DMS153 treated with DMSO at 0.1 percent for 48 hours (cell line): Measurements from ENCODE around the gene PEDS1.
"Not testable (repeated sequence)": the region's sequence is repeated elsewhere in the genome, so short reads cannot be mapped to it uniquely, and the experiment has no call there.

Experiments used
- DNase-seq: peaks from one replicate; lab custom pipeline; 2025; ENCODE audit not compliant: unreplicated experiment; lab: John Stamatoyannopoulos, UW

The PEDS1 gene

DNA sequence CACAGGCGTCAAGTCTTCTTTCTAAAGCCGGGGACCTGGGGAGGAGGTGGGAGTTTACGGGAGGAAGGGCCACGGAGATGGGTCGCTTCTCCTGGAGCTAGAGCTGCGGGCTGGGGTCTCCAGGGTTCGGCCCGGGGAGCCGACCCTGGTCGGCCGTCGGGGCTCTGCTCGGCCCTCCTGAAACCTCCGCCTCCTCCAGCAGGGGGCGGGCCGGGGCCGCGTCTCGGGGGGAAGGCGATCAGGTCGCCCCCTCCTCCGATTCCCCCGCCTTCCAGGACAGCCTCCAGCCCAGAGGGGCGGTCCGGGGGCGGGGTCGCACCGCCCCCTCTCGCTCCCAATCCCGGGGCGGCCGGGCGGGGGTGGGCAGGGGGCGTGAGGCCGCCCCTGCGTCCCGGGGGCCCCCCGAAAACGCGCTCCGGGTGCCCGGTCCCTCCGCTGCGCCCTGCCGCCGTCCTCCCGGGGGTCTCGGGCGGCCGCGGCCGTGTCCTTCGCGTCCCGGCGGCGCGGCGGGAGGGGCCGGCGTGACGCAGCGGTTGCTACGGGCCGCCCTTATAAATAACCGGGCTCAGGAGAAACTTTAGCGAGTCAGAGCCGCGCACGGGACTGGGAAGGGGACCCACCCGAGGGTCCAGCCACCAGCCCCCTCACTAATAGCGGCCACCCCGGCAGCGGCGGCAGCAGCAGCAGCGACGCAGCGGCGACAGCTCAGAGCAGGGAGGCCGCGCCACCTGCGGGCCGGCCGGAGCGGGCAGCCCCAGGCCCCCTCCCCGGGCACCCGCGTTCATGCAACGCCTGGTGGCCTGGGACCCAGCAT lies 36.9 kb upstream of the PEDS1 start, which contains the start of gene CEBPB:
TSS of gene CEBPB (plus strand) at position 580 of the 814 bp plus-strand sequence. CDS start at position 784, 204 bp downstream.
- peak; percentile 45 for DNase-seq

DNA sequence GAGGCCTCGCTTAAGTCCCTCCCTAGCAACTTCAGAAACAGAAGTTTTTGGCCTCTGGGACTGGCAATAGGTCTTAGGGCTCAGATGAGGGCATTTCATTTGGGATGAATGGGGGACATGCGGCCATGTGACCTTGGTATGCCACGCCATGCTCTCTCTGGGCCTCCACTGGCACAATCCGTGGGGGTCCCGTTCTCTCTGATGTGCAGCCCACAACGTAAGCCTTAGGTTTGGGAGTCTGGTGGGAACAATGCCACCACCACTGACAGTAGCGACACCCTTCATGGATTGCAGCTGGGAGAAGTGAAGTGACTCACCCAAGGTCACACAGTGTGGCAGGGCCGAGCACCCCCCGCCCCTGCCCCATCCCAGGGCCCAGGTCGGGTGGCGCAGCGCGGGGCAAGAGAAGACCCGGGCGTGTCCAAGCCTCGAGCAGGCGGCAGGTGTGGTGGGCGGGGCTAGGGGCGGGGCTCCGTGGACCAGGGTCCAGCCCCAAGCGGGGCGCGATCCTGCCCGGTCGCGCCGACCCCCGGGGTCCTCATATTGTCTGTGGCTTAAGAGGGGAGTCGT lies 36.2 kb upstream of the PEDS1 start:
- DNase-seq, result no peak

DNA sequence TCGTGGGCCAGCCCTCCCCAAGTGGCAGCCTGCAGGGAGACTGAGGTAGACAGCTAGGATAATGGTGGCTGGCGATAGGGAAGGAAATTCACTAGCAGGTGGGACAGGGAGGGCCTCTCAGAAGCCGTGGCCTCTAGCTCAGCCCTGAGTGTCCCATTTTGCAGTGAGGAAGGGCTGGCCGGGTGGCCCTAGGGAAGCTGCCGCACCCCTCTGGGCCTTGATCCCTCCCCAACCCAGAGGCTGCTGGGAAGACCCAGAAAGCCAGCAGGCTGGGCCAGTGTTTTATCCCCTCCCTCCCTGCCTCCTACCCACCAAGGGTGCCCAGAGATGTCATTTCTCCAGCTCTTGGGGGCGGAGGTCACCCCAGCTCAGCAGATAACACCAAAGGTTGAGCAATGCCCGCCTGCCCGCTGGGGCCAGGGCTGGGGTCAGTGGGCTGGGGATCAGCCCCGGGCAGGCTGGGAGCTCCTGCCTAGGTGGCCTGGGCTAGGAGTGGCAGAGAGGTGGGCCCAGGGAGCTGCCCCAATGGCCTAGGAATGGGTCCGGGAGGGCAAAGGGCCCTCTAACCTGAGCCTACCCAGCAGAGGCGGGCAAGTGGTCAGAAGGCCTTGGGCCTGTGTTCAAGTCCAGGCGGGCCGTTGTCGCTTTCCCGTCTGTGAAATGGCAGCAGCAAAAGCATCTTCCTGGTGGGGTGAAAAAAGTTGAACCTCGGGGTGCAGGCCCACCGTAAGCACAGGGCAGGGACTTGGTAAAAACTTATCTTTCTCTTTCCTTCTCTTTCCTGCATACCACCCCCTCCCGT lies 35.6 kb upstream of the PEDS1 start:
- DNase-seq, result no peak

- no peak for DNase-seq
These were observed 34.8 kb upstream of the PEDS1 start for GRCh38 chr20:50188287-50188688.

DNA sequence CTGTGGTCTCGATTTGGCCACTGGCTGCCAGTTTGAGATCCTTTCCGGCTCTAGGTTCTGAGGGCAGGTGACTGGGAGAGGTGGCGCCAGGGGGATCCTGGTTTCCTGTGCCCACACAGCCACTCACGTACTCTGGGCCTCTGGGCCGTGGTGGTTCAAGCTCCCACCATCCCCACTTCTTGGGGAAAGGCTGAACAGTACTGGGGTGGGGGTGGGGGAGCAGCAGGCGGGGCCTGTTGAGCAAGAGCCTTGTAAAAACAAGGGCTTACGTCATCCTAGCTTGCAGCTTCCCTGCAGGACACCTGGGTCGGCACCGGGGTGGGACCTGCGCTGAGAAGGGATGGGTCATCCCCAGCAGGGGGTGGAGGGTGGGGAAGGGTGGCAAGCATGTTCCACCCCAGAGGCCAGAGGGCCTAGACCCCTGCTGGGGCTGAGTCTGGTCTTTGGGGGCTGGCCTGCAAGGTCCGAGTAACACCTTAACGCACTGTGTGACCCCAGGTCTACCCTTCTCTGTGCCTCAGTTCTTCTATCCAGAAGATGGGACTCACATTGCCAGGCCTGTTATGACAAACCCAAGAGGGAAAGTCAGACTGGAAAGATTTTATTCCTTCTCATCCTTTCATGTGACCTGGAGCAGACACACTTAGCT lies 34.0 kb upstream of the PEDS1 start:
- no peak for DNase-seq

- DNase-seq, result no peak
These were observed 33.5 kb upstream of the PEDS1 start for GRCh38 chr20:50186987-50187402.

DNA sequence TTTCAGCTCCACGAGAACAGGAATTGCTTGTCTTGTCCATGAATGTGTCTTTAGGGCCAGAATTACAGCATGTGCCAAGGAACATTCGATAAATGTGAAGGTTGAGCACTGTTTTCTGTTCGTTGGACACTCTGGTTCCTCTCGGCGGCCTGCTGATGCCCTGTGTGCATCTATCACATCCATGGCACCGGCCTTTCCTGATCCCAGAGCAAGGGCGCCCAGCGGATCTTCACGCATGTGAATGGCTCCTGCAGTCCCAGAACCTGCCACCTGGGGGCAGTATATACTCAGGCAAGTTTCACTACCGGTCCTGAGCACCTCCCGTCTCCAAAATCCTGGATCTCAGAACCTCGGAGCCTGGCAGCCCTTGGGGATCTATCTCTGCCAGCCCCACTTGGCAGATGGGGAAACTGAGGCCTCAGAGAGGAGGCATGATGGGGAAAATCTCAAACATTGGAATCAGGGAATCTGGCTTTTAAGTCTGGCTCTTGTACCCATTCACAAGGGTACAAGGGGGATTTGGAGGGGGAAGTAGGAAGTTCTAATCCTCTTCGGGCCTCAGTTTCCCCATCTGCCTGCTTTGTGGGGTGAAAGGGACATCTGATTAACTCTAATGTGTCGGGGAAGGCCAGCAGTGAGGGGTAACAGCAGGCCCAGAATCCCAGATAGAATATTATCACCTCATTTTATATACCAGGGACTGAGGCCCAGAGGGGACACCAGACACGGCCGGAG lies 32.8 kb upstream of the PEDS1 start:
- DNase-seq, result peak; percentile 62

- no peak for DNase-seq
These were observed 31.9 kb upstream of the PEDS1 start for GRCh38 chr20:50185426-50185825.

DNA sequence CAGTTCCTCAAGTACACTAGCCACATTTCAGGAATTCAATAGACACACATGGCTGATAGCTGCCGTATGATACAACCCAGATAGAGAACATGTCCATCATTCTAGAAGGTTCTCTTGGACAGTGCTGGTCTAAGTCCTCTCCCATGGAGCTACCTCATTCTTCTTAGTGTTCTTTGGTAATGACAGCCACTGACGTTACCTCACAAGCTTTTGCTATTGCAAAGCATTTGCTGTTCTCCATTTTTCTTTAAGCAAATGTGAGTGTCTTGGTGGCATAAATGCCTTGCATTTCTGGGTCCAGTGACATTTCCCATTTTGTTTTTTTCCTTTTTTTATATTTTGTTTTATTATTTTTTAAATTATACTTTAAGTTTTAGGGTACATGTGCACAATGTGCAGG lies 28.8 kb upstream of the PEDS1 start:
- DNase-seq, result no peak

DNA sequence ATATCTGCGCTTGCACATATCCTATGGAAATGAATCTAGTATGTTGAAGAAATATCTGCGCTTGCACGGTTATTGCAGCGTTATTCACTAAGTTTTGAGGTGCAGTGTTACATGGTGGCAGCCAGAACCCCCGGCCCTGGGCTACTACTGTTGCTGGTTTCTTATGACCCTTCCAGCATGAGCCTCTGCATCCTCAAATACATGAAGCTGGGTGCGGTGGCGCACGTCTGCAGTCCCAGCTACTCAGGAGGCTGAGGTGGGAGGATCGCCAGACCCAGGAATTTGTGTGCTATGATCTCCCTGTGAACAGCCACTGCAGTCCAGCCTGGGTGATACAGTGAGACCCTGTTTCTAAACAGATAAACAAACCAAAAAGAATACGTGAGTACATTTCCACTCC lies 27.8 kb upstream of the PEDS1 start:
- no peak for DNase-seq

DNA sequence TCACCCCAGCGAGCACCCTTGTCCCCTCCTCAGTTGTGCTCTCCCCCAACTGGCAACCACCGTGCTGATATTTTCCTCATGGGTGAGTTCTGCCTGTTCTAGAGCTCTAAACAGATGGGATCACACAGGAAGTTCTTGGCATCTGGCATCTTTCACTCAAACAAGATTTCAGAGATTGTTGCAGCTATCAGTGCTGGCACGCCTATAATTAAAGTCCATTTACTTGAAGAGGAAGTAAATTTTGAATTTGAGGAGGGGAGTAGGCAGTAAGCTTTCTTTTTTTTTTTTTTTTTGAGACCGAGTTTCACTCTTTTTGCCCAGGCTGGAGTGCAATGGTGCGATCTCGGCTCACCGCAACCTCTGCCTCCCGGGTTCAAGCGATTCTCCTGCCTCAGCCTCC lies 25.1 kb upstream of the PEDS1 start:
- not testable (repeated sequence) for DNase-seq

DNA sequence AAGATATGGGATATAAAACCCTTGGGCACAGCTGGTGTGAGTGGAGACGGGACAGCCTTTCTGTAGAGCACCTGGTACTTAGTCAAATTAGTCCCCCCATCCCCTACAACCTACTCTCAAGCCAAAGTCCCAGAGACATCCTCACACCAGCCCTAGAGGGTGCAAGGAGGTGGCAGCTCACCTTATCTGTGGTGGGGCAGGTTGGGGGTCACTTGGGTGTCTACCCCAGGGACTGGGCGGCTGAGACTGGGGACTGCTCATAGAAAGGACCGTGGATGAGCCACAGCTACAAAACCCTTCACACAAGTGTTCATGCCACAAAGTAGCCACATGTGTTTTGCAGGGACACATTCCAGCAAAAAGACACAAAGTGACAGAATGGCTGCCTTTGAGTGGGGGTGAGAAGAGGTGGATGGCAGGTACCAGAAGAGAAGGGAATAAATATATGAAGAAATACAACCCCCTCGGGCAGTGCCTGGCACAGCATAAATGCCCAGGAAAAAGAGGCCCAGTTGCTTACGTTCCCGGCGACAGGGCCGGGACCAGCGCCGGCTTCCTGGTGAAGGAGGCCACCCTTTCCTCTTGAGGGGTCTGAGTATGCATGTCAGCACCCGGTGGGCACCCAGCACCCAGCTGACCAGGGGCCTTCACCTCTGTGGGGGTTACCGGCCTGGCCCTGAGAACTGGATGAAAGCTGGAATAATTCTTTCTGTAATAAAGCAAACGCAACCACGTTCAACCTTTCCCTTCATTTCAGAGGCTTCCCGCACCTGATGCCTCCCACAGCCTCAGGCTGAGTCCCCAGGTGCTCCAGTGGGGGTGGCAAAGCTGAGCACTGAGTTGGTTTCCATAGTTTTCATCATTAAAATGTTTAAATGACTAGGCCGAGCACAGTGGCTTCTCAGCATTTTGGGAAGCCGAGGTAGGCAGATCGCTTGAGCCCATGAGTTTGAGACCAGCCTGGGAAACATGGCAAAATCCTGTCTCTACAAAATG lies 22.7 kb upstream of the PEDS1 start:
- DNase-seq, result no peak

- DNase-seq, result no peak
These were observed 20.9 kb upstream of the PEDS1 start for GRCh38 chr20:50174456-50174855.

GRCh38 chr20:50172347-50173013 lies 19.0 kb upstream of the PEDS1 start:
- peak; percentile 30 for DNase-seq

- no peak for DNase-seq
These were observed 17.2 kb upstream of the PEDS1 start for GRCh38 chr20:50170549-50171220.

DNA sequence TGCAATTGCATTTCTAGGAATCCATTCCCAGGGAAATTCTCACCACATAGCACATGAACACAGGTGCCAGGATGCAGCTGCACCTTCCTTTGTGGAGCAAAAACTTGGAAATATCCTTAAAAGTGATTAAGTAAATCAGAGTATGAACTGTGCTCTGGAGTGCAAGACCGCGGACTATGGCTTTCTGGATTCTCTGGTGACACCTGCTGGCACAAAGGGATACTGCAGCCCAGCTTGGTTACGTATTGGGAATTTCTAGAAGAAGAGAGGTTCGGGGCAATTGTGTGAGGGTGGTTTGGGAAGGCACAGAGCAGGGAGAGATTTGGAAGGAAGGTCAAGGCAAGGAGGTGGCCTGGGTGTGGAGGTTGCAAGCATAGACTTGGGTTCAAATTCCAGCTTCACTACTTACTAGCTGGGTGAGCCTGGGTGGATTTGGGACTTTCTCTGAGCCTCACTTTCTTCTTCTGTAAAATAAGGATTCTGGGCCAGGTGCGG lies 15.9 kb upstream of the PEDS1 start:
- DNase-seq, result no peak

DNA sequence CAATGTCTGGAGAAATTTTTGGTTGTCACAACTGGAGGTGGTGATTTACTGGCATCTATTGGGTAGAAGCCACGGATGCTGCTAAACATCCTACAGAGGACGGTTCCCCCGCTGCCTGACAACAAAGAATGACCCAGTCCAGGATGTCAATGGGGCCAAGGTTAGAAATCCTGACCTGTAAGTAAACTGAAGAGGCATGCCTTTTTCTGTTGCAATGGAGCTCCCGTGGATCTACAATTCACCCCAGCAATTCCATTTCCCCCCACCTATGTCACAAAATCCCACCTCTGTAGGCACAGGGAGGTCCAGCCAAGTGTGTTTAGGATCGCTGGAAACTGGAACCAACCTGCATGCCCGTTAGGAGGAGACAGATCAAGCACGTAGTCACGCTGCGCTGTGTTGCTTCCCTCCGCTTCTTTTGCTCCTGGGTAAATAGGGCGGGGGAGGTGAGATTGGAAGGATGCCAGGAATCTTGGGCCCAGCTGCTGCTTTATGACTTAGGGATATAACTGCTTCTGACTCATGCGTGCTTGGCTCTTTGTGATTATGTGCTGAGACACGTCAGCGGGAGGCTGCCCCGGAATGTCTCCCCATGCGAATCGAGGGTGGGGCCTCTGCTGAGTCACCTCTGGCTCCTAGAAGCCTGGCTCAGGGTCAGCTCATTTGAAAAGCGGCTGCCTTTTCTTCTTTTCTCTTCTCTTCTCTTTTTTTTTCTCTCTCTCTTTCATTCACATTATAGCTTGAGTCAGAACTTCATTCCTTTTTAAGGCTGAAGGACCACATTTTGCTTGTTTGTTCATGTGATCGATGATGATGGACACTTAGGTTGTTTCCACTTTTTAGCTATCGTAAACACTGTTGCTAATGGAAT lies 12.4 kb upstream of the PEDS1 start:
- peak; percentile 98 for DNase-seq
